GM23248 (cell line): Measurements from ENCODE around the gene RBMS1. TPM values are rescaled to one million over a fixed set of nuclear protein-coding genes. Genes with fewer than 3 reads are reported as not detected.

Experiments
- DNase-seq: peaks from one replicate; pipeline ENCODE4 v3.0.0-alpha.2; 2015
- H2AFZ ChIP-seq: fragments of 200-600 bp; sonication (generic); 2 replicates; pipeline ENCODE4 v1.6.1; 2016; ENCODE audit warnings: antibody characterized with exemption
- H3F3A ChIP-seq: fragments of 200-600 bp; sonication (generic); 2 replicates; pipeline ENCODE4 v1.6.1; 2016; ENCODE audit warnings: mild to moderate bottlenecking, antibody characterized with exemption, mixed run types; ENCODE audit not compliant: insufficient read depth
- H3K27ac ChIP-seq: fragments of 200-600 bp; sonication (generic); 2 replicates; pipeline ENCODE4 v1.5.1; 2016; ENCODE audit warnings: mild to moderate bottlenecking
- H3K27me3 ChIP-seq: fragments of 200-600 bp; sonication (generic); replicated peaks from 2 replicates; pipeline ENCODE4 v1.6.1; 2016; ENCODE audit warnings: mild to moderate bottlenecking; ENCODE audit not compliant: insufficient read depth
- H3K36me3 ChIP-seq: fragments of 200-600 bp; sonication (generic); 2 replicates; pipeline ENCODE4 v1.6.1; 2016; ENCODE audit warnings: low read depth, mild to moderate bottlenecking
- H3K4me1 ChIP-seq: fragments of 200-600 bp; sonication (generic); 2 replicates; pipeline ENCODE4 v1.6.1; 2016; ENCODE audit warnings: mild to moderate bottlenecking; ENCODE audit not compliant: insufficient read depth
- H3K4me2 ChIP-seq: fragments of 200-600 bp; sonication (generic); one replicate; pipeline ENCODE4 v1.6.1; 2016; ENCODE audit warnings: mild to moderate bottlenecking; ENCODE audit not compliant: unreplicated experiment
- H3K4me3 ChIP-seq: fragments of 200-600 bp; sonication (generic); 2 replicates; pipeline ENCODE4 v1.5.1; 2016; ENCODE audit warnings: mild to moderate bottlenecking
- H3K79me2 ChIP-seq: fragments of 200-600 bp; sonication (generic); 2 replicates; pipeline ENCODE4 v1.6.1; 2016; ENCODE audit warnings: mild to moderate bottlenecking; ENCODE audit not compliant: insufficient read depth
- H3K9ac ChIP-seq: fragments of 200-600 bp; sonication (generic); 2 replicates; pipeline ENCODE4 v1.6.1; 2016; ENCODE audit warnings: mild to moderate bottlenecking
- H3K9me2 ChIP-seq: fragments of 200-600 bp; sonication (generic); 2 replicates; pipeline ENCODE4 v1.6.1; 2016; ENCODE audit warnings: mixed run types, mild to moderate bottlenecking, moderate library complexity; ENCODE audit not compliant: insufficient read depth
- H3K9me3 ChIP-seq: fragments of 200-600 bp; sonication (generic); one replicate; pipeline ENCODE4 v1.6.1; 2017; ENCODE audit warnings: low read depth
- H4K20me1 ChIP-seq: fragments of 200-600 bp; sonication (generic); 2 replicates; pipeline ENCODE4 v1.6.0; 2016; ENCODE audit not compliant: insufficient read depth
- EZH2 ChIP-seq: fragments of 200-600 bp; sonication (generic); IDR thresholded peaks from 2 replicates; pipeline ENCODE4 v1.6.1; 2018; ENCODE audit warnings: antibody characterized with exemption, mild to moderate bottlenecking; ENCODE audit not compliant: insufficient read depth, poor library complexity, severe bottlenecking
- EZH2phosphoT487 ChIP-seq: fragments of 200-600 bp; sonication (generic); IDR thresholded peaks from 2 replicates; pipeline ENCODE4 v1.6.1; 2018; ENCODE audit warnings: antibody characterized with exemption, moderate library complexity, mild to moderate bottlenecking, low read depth; ENCODE audit not compliant: insufficient read depth
- WGBS, 2 experiments: methylation state at CpG; one replicate each; pipeline ENCODE4 v1.1.6; 2015 to 2017; ENCODE audit warnings: low lambda C conversion rate in 2 of 2, low coverage in 1 of 2; ENCODE audit errors: missing lambda C conversion rate in 2 of 2; 5-methylcytosine and 5-hydroxymethylcytosine counted together
- in situ Hi-C: fragments of 300-500 bp; cut with MboI; formaldehyde crosslinking; loops from 2 replicates; pipeline ENCODE4 v1.15.0; 2020
- polyA plus RNA-seq: library from polyadenylated mRNA; unstranded; fragments of >200 nt; fragmentation: Nextera tagmentation; extraction: Ambion mirVana; gene quantifications from 2 replicates; pipeline ENCODE4 v1.2.1, GENCODE V29; 2016
- total RNA-seq: library from RNA; depleted of rRNA; stranded (reverse); fragments of >200 nt; shearing (Covaris generic); gene quantifications from 2 replicates; pipeline ENCODE4 v1.2.3, GENCODE V29; 2014

RBMS1 gene
- total and polyA plus RNA-seq, 2 experiments from 2014 or later = 72.3 to 91.7 TPM

DNA sequence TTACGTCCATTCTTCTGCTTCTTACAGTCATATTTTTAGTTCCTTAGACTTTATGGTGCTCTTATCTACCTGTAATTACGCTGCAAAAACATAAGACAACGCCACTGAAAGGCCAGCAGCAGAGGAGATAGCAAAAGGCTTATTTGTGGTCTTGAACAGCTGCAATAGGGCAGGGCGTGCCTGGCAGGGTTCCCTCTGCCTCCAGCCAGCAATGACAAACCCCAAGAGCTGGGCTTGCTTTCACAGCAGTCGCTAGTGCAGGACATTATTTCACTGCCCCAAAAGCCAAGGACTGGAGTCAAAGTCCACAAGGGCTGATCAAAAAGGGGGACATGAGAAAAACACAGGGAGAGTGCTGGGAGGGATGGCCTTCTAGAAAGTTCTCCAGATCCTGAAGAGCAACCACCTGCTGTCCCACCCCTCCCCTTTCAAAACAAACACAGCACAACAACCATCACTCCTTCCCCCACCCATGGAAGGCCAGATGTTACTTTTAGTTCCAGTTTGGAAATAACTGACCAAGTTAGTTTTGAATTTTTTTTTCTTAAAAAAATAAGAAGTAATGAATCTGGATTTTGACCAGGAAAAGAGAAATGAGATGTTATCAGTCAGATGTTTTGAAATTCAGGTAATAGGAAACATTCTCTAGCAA is 127.8 kb downstream of the RBMS1 start:
- H3F3A ChIP-seq = peaks cover 91% of the 10 kb centered on the region
- TF ChIP-seq EZH2 (no peak), EZH2phosphoT487 (no peak)
- no peaks in the 10 kb centered on the region for H3K9me2 ChIP-seq
- peak overlapping the region; percentile 7; the same call in 1 of the 2 replicates for H3K4me3 ChIP-seq
- WGBS, 2 experiments = 46 to 51% methylated on average over 5 of the region's 5 CpGs
- H4K20me1 ChIP-seq = peaks cover 8% of the 10 kb centered on the region; the same call in 1 of the 2 replicates
- peaks cover 97% of the 10 kb centered on the region for H3K4me1 ChIP-seq
- H3K27me3 ChIP-seq = no peaks in the 10 kb centered on the region
- H3K79me2 ChIP-seq = peaks cover 100% of the 10 kb centered on the region
- peak; percentile 66 for DNase-seq
- H2AFZ ChIP-seq = no peak overlapping the region
- peak overlapping the region; percentile 88 for H3K27ac ChIP-seq
- H3K9ac ChIP-seq = peak overlapping the region; percentile 78
- peak overlapping the region; percentile 85 for H3K4me2 ChIP-seq
- H3K36me3 ChIP-seq = peaks cover 17% of the 10 kb centered on the region
- H3K9me3 ChIP-seq = no peaks in the 10 kb centered on the region
- in situ Hi-C loops = no loop called here

DNA sequence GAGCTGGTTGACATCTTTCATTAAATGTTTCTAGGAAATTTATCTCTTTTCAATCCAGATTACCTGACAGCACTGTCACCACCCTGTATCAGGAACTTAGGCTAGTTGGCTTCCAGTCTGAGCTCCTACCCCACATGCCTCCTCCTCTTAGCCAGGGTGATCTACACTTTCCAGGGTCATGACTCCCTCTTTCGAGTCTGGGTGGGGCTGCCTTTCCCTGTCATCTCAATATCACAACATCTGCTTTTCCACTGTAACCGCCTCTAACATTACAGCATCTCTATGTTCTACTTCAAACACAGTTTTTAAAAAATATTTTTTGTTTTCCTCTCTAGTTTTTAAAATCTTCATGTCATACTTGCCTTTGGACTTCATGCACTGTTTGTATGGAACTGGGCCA is 129.2 kb downstream of the RBMS1 start:
- in situ Hi-C loops = no loop called here
- Histone ChIP-seq H4K20me1 (peaks cover 8% of the 10 kb centered on the region; the same call in 1 of the 2 replicates), H3K4me3 (0 out of 2 replicates have a peak overlapping the region, but pooled peaks have one; percentile 13), H3K36me3 (peaks cover 17% of the 10 kb centered on the region), H3K9me3 (no peaks in the 10 kb centered on the region), H3K9ac (peak overlapping the region; percentile 78), H3K79me2 (peaks cover 100% of the 10 kb centered on the region), H3K4me2 (peak overlapping the region; percentile 37), H3K4me1 (peaks cover 95% of the 10 kb centered on the region), H3K27ac (peak overlapping the region; percentile 88), H3F3A (peaks cover 89% of the 10 kb centered on the region), H3K9me2 (no peaks in the 10 kb centered on the region), H2AFZ (no peak overlapping the region), H3K27me3 (no peaks in the 10 kb centered on the region)
- DNase-seq = peak; percentile 78
- TF ChIP-seq EZH2 (no peak), EZH2phosphoT487 (no peak)
- 9 to 23% methylated on average over 2 of the region's 2 CpGs for WGBS, 2 experiments

DNA sequence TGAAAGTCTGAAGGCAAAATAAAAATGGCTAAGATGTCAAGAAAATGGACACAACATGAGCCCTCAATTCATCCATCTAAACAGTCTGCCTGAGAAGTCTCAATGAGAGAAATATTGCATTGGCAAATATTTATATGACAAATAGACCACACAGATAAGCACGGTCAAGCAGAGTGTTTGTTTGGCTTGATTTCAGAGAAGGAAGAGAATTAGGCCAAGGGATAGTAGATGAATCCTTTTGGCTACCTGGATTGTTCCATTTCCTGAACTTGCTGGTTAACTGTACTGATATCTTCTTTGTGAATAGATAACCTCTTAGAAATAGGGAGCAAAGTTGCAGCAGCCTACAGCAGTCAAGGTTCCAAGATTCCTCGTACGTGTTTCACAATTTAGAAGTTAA is 129.6 kb downstream of the RBMS1 start:
- peaks cover 8% of the 10 kb centered on the region; the same call in 1 of the 2 replicates for H4K20me1 ChIP-seq
- H3K36me3 ChIP-seq = peaks cover 17% of the 10 kb centered on the region
- H3K27me3 ChIP-seq = no peaks in the 10 kb centered on the region
- peak; percentile 52 for DNase-seq
- in situ Hi-C loops = no loop called here
- 22 to 24% methylated on average over 3 of the region's 3 CpGs for WGBS, 2 experiments
- peaks cover 100% of the 10 kb centered on the region for H3K79me2 ChIP-seq
- H3K4me1 ChIP-seq = peaks cover 95% of the 10 kb centered on the region
- H3K4me3 ChIP-seq = 0 out of 2 replicates have a peak overlapping the region, but pooled peaks have one; percentile 13
- H3K9me2 ChIP-seq = no peaks in the 10 kb centered on the region
- no peaks in the 10 kb centered on the region for H3K9me3 ChIP-seq
- no peak overlapping the region for H2AFZ ChIP-seq
- H3F3A ChIP-seq = peaks cover 89% of the 10 kb centered on the region
- H3K9ac ChIP-seq = peak overlapping the region; percentile 78
- peak overlapping the region; percentile 88 for H3K27ac ChIP-seq
- TF ChIP-seq EZH2phosphoT487 (no peak), EZH2 (no peak)
- H3K4me2 ChIP-seq = peak overlapping the region; percentile 37

DNA sequence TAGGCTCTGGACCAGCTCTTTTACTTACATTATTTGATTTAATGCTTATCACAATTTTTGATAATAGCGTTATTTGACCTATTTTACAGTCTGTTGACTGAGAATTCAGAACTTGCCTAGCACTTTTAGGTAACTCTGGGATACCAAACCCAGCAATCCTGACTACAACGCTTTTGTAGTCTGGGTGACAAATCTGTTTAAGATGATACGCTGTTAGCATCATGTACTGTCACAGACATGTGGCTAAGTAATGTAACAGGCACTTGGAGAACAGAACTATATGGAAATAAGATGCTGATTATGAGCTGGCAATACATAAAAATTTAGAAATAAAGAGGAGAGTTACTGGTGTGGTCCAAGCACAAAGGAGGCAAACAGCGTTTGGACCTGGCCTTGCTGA is 130.6 kb downstream of the RBMS1 start:
- H3K36me3 ChIP-seq = peaks cover 17% of the 10 kb centered on the region
- peaks cover 100% of the 10 kb centered on the region for H3K79me2 ChIP-seq
- no peaks in the 10 kb centered on the region for H3K9me2 ChIP-seq
- in situ Hi-C loops = no loop called here
- peaks cover 95% of the 10 kb centered on the region for H3K4me1 ChIP-seq
- H3K9ac ChIP-seq = peak overlapping the region; percentile 78; the same call in 1 of the 2 replicates
- H2AFZ ChIP-seq = no peak overlapping the region
- peak; percentile 47 for DNase-seq
- H3F3A ChIP-seq = peaks cover 93% of the 10 kb centered on the region
- peaks cover 8% of the 10 kb centered on the region; the same call in 1 of the 2 replicates for H4K20me1 ChIP-seq
- H3K4me2 ChIP-seq = no peak overlapping the region
- peak overlapping the region; percentile 88 for H3K27ac ChIP-seq
- H3K27me3 ChIP-seq = no peaks in the 10 kb centered on the region
- no peaks in the 10 kb centered on the region for H3K9me3 ChIP-seq
- WGBS, 2 experiments = 66 to 69% methylated on average over 4 of the region's 4 CpGs
- no peak for TF ChIP-seq EZH2
- TF ChIP-seq EZH2phosphoT487 = no peak
- no peak overlapping the region for H3K4me3 ChIP-seq
